GM15510 (cell line): ENCODE results near the gene KIF17.

Experiments
- POLR2A ChIP-seq: IDR thresholded peaks from 3 replicates; pipeline ENCODE4 v1.6.1; 2011; ENCODE audit warnings: borderline replicate concordance; ENCODE audit not compliant: insufficient read length; ENCODE audit errors: extremely low read depth

The KIF17 gene

GRCh38 chr1:20695515-20695914 lies 22.3 kb downstream of the KIF17 start:
- no peak for TF ChIP-seq POLR2A

GRCh38 chr1:20693623-20694022 lies 24.2 kb downstream of the KIF17 start:
- no peak for TF ChIP-seq POLR2A

- TF ChIP-seq POLR2A: no peak
Observed at GRCh38 chr1:20691872-20692271, 25.9 kb downstream of the KIF17 start.

- no peak for TF ChIP-seq POLR2A
Observed at GRCh38 chr1:20689645-20690056, 28.2 kb downstream of the KIF17 start.

GRCh38 chr1:20686883-20687725 lies 30.7 kb downstream of the KIF17 start:
- no peak for TF ChIP-seq POLR2A

- no peak for TF ChIP-seq POLR2A
Observed at GRCh38 chr1:20685741-20686140, 32.1 kb downstream of the KIF17 start.

GRCh38 chr1:20685099-20685662 lies 32.6 kb downstream of the KIF17 start:
- no peak for TF ChIP-seq POLR2A

- no peak for TF ChIP-seq POLR2A
Observed at GRCh38 chr1:20684651-20685050, 33.2 kb downstream of the KIF17 start.

GRCh38 chr1:20684050-20684620 lies 33.7 kb downstream of the KIF17 start:
- TF ChIP-seq POLR2A: no peak

GRCh38 chr1:20683614-20684013 lies 34.2 kb downstream of the KIF17 start:
- TF ChIP-seq POLR2A: no peak

GRCh38 chr1:20682571-20683236 lies 35.1 kb downstream of the KIF17 start:
- no peak for TF ChIP-seq POLR2A

- TF ChIP-seq POLR2A: no peak
Observed at GRCh38 chr1:20681999-20682398, 35.8 kb downstream of the KIF17 start.

GRCh38 chr1:20680269-20680668 lies 37.5 kb downstream of the KIF17 start:
- TF ChIP-seq POLR2A: no peak

GRCh38 chr1:20678599-20678998 lies 39.2 kb downstream of the KIF17 start:
- TF ChIP-seq POLR2A: no peak

GRCh38 chr1:20672265-20672632 lies 45.6 kb downstream of the KIF17 start:
- TF ChIP-seq POLR2A: no peak

- no peak for TF ChIP-seq POLR2A
Observed at GRCh38 chr1:20670936-20671335, 46.9 kb downstream of the KIF17 start.

GRCh38 chr1:20668581-20668980 lies 49.2 kb downstream of the KIF17 start:
- no peak for TF ChIP-seq POLR2A

GRCh38 chr1:20666804-20667203 lies 51.0 kb downstream of the KIF17 start:
- no peak for TF ChIP-seq POLR2A
